Neural progenitor cell (in vitro differentiated cells): ENCODE data around the gene ZRANB3. TPM values are rescaled to one million over a fixed set of nuclear protein-coding genes. Genes with fewer than 3 reads are reported as not detected.
"Not testable (repeated sequence)": the region's sequence is repeated elsewhere in the genome, so short reads cannot be mapped to it uniquely, and the experiment has no call there.

Experiments used
- DNase-seq: peaks from one replicate; pipeline ENCODE4 v3.0.0-alpha.2; 2016; ENCODE audit warnings: low spot score
- H2AFZ ChIP-seq: fragments of 200-600 bp; sonication (generic); replicated peaks from 2 replicates; pipeline ENCODE4 v1.6.1; 2016; ENCODE audit warnings: antibody characterized with exemption
- H3F3A ChIP-seq: fragments of 200-600 bp; sonication (generic); 2 replicates; pipeline ENCODE4 v1.6.1; 2016; ENCODE audit warnings: antibody characterized with exemption, low read depth
- H3K27ac ChIP-seq: fragments of 200-600 bp; sonication (generic); 2 replicates; pipeline ENCODE4 v1.5.1; 2016; ENCODE audit warnings: mild to moderate bottlenecking
- H3K27me3 ChIP-seq: fragments of 200-600 bp; sonication (generic); 2 replicates; pipeline ENCODE4 v1.6.1; 2016; ENCODE audit warnings: mild to moderate bottlenecking, moderate library complexity
- H3K36me3 ChIP-seq: fragments of 200-600 bp; sonication (generic); 2 replicates; pipeline ENCODE4 v1.5.1; 2016
- H3K4me1 ChIP-seq: fragments of 200-600 bp; sonication (generic); 2 replicates; pipeline ENCODE4 v1.6.1; 2016; ENCODE audit warnings: mixed run types
- H3K4me2 ChIP-seq: fragments of 200-600 bp; sonication (generic); 2 replicates; pipeline ENCODE4 v1.6.1; 2016
- H3K4me3 ChIP-seq: fragments of 200-600 bp; sonication (generic); 2 replicates; pipeline ENCODE4 v1.5.1; 2016
- H3K79me2 ChIP-seq: fragments of 200-600 bp; sonication (generic); 2 replicates; pipeline ENCODE4 v1.6.1; 2016; ENCODE audit warnings: low read depth
- H3K9ac ChIP-seq: fragments of 200-600 bp; sonication (generic); 2 replicates; pipeline ENCODE4 v1.6.1; 2016
- H3K9me3 ChIP-seq: fragments of 200-600 bp; sonication (generic); 2 replicates; pipeline ENCODE4 v1.5.1; 2016; ENCODE audit warnings: low read depth
- H4K20me1 ChIP-seq: fragments of 200-600 bp; sonication (generic); 2 replicates; pipeline ENCODE4 v1.6.1; 2016; ENCODE audit warnings: low read depth
- H3K27ac Mint-ChIP-seq: 3 replicates; pipeline ENCODE4 v1.8.0; 2021; ENCODE audit warnings: mixed read lengths
- H3K27me3 Mint-ChIP-seq: 2 replicates; pipeline ENCODE4 v1.8.0; 2022; ENCODE audit warnings: low read depth, mild to moderate bottlenecking, inconsistent platforms, moderate library complexity, mixed read lengths; ENCODE audit not compliant: insufficient read depth
- H3K36me3 Mint-ChIP-seq: 3 replicates; pipeline ENCODE4 v1.8.0; 2021; ENCODE audit warnings: mixed read lengths
- H3K4me1 Mint-ChIP-seq: 3 replicates; pipeline ENCODE4 v1.8.0; 2021; ENCODE audit warnings: mixed read lengths
- H3K4me3 Mint-ChIP-seq: 3 replicates; pipeline ENCODE4 v1.8.0; 2021; ENCODE audit warnings: mild to moderate bottlenecking, moderate library complexity, mixed read lengths
- H3K9me3 Mint-ChIP-seq: 3 replicates; pipeline ENCODE4 v1.8.0; 2020; ENCODE audit warnings: mixed read lengths
- CTCF ChIP-seq: fragments of 200-600 bp; sonication (generic); IDR thresholded peaks from 2 replicates; pipeline ENCODE4 v1.5.1; 2017; ENCODE audit warnings: antibody characterized with exemption, mild to moderate bottlenecking
- EZH2 ChIP-seq: fragments of 200-600 bp; sonication (generic); IDR thresholded peaks from 2 replicates; pipeline ENCODE4 v1.6.1; 2017; ENCODE audit warnings: antibody characterized with exemption, mild to moderate bottlenecking, moderate library complexity
- EZH2phosphoT487 ChIP-seq: fragments of 200-600 bp; sonication (generic); IDR thresholded peaks from 2 replicates; pipeline ENCODE4 v1.6.1; 2017; ENCODE audit warnings: antibody characterized with exemption
- total RNA-seq: library from RNA; depleted of rRNA; stranded (reverse); fragments of >200 nt; gene quantifications from 2 replicates; pipeline ENCODE4 v1.2.3, GENCODE V29; 2015; ENCODE audit warnings: low replicate concordance

The ZRANB3 gene
- total RNA-seq, 1 donor from 2014 or later, result 35.9 TPM

- Histone ChIP-seq H3K27me3 (no peaks in the 10 kb centered on the region), H3F3A (no peaks in the 10 kb centered on the region), H3K9me3 (no peaks in the 10 kb centered on the region), H3K9ac (no peak overlapping the region), H3K4me1 (peaks cover 6% of the 10 kb centered on the region), H2AFZ (no peak overlapping the region), H3K4me3 (no peak overlapping the region), H3K79me2 (peaks cover 98% of the 10 kb centered on the region), H4K20me1 (no peaks in the 10 kb centered on the region), H3K27ac (no peak overlapping the region), H3K4me2 (no peak overlapping the region), H3K36me3 (peaks cover 7% of the 10 kb centered on the region)
- peaks cover 8% of the 10 kb centered on the region for H3K9me3 Mint-ChIP-seq
- DNase-seq, result no peak
- no peaks in the 10 kb centered on the region for H3K27me3 Mint-ChIP-seq
- peaks cover 33% of the 10 kb centered on the region for H3K36me3 Mint-ChIP-seq
- H3K4me3 Mint-ChIP-seq, result no peak overlapping the region
- H3K4me1 Mint-ChIP-seq, result no peaks in the 10 kb centered on the region
- no peak overlapping the region for H3K27ac Mint-ChIP-seq
- TF ChIP-seq CTCF (no peak), EZH2phosphoT487 (no peak), EZH2 (no peak)
These were observed 15.4 kb upstream of the ZRANB3 start for GRCh38 chr2:135546436-135546835.

- not testable (repeated sequence) for H3K36me3 ChIP-seq, H3K27me3 Mint-ChIP-seq, H3K4me1 ChIP-seq, H3K27ac Mint-ChIP-seq, H3K27ac ChIP-seq, H3K4me3 ChIP-seq, H3F3A ChIP-seq, H3K9me3 ChIP-seq, H2AFZ ChIP-seq, H3K27me3 ChIP-seq, H3K9ac ChIP-seq, H3K4me3 Mint-ChIP-seq, DNase-seq
- Histone ChIP-seq H3K4me2 (peak overlapping the region; percentile 14), H4K20me1 (peaks cover 11% of the 10 kb centered on the region), H3K79me2 (peaks cover 85% of the 10 kb centered on the region)
- Mint-ChIP-seq H3K36me3 (peaks cover 26% of the 10 kb centered on the region), H3K9me3 (peaks cover 20% of the 10 kb centered on the region), H3K4me1 (peaks cover 17% of the 10 kb centered on the region)
These were observed 2.5 kb upstream of the ZRANB3 start for GRCh38 chr2:135533545-135533944.

- TF ChIP-seq EZH2phosphoT487 (no peak), CTCF (no peak), EZH2 (no peak)
- no peak overlapping the region for H2AFZ ChIP-seq
- peaks cover 85% of the 10 kb centered on the region for H3K79me2 ChIP-seq
- H3K4me1 Mint-ChIP-seq, result peaks cover 19% of the 10 kb centered on the region
- H3K27ac Mint-ChIP-seq, result no peak overlapping the region
- no peak overlapping the region for H3K4me3 Mint-ChIP-seq
- H3K9me3 ChIP-seq, result peaks cover 4% of the 10 kb centered on the region
- no peak overlapping the region for H3K27ac ChIP-seq
- no peaks in the 10 kb centered on the region for H3K27me3 Mint-ChIP-seq
- H3K36me3 ChIP-seq, result no peaks in the 10 kb centered on the region
- no peak for DNase-seq
- H3K4me3 ChIP-seq, result peak overlapping the region; percentile 69
- peaks cover 8% of the 10 kb centered on the region for H3K4me1 ChIP-seq
- peak overlapping the region; percentile 92 for H3K4me2 ChIP-seq
- H3K9ac ChIP-seq, result peak overlapping the region; percentile 86
- peaks cover 17% of the 10 kb centered on the region for H3K9me3 Mint-ChIP-seq
- peaks cover 25% of the 10 kb centered on the region for H3K36me3 Mint-ChIP-seq
- no peaks in the 10 kb centered on the region for H3K27me3 ChIP-seq
- peaks cover 8% of the 10 kb centered on the region for H3F3A ChIP-seq
- H4K20me1 ChIP-seq, result peaks cover 11% of the 10 kb centered on the region
These were observed 1.6 kb upstream of the ZRANB3 start for GRCh38 chr2:135532581-135532980.

GRCh38 chr2:135531231-135532197, 496 bp upstream of the ZRANB3 start, which contains the start of gene R3HDM1:
Gene R3HDM1 (plus strand): TSS chr2:135531484. CDS start chr2:135604846, 73,362 bp downstream.
- TF ChIP-seq EZH2, result no peak
- TF ChIP-seq CTCF, result peak; percentile 36
- no peak for TF ChIP-seq EZH2phosphoT487
- Histone ChIP-seq H4K20me1 (peaks cover 11% of the 10 kb centered on the region), H3K79me2 (peaks cover 85% of the 10 kb centered on the region), H3K27ac (peak within 1 kb of the TSS; percentile 90), H3K4me2 (peak within 1 kb of the TSS; percentile 92), H3K4me3 (peak within 1 kb of the TSS; percentile 69), H3K27me3 (no peaks in the 10 kb centered on the region), H2AFZ (peak within 1 kb of the TSS; percentile 94), H3F3A (peaks cover 8% of the 10 kb centered on the region), H3K36me3 (no peaks in the 10 kb centered on the region), H3K9me3 (no peaks in the 10 kb centered on the region), H3K9ac (peak within 1 kb of the TSS; percentile 86), H3K4me1 (peaks cover 8% of the 10 kb centered on the region)
- Mint-ChIP-seq H3K9me3 (peaks cover 16% of the 10 kb centered on the region), H3K27ac (peak within 1 kb of the TSS; percentile 94), H3K4me3 (no peak within 1 kb of the TSS), H3K27me3 (no peaks in the 10 kb centered on the region), H3K36me3 (peaks cover 26% of the 10 kb centered on the region), H3K4me1 (peaks cover 19% of the 10 kb centered on the region)
- peak; percentile 99 for DNase-seq
